NCI-H2227 treated with DMSO at 0.1 percent for 48 hours (cell line): ENCODE results near the gene FLT1.

Source experiments
- DNase-seq: peaks from one replicate; lab custom pipeline; 2025; lab: John Stamatoyannopoulos, UW

The FLT1 gene

DNA sequence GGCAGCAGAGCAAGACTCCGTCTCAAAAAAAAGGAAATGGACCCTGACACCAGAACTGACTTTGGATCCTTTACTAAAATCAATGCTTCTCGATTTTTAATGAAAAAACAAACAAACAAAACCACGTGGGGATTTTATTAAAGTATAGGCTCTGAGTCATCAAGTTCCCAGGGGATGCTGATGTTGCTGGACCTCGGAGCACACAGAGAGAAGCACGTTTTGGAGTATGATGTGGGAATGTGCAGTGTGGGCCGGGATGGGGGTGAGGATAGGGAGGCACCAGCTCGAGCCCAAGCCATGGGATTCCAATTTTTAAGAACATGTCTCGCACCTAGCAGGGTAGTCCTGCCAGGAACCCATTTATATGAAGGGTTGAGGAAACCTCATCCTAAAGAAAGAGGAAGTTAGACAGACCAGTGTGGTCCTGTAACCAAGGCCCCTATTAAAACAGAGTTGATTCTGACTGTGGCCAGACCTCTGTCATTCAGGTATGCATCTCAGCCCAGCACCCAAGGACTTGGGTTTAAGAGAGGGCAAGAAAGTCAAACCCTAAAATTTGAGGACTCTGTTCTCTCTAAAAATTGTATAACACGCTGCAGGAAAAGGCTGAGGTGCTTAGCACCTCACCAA is 6.4 kb downstream of the FLT1 start:
- no peak for DNase-seq

DNA sequence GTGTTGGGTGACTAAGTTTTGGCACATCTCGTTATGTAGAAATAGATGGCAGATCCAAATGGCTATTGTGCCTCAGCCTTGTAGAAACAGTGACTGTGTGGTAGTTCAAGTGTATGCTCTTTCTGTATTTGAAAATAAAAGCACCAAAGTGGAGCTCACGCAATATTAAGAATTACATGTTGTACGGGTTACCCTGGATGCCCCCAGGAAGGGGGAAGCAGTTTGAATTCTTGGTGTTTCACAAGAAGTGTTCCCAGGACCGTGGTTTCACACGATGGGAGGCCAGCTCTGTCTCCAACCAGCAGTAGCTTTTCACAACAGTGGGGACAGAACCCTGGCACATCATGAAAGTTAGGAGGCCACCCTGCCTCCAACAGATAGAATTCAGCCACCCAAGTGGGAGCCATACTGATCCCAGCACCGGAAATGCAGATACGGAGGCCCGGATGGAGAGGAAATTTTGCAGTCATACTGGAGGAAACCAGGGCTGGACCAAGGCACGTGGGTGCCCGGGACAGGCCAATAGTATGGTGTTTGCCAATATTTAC is 8.9 kb downstream of the FLT1 start:
- no peak for DNase-seq

DNA sequence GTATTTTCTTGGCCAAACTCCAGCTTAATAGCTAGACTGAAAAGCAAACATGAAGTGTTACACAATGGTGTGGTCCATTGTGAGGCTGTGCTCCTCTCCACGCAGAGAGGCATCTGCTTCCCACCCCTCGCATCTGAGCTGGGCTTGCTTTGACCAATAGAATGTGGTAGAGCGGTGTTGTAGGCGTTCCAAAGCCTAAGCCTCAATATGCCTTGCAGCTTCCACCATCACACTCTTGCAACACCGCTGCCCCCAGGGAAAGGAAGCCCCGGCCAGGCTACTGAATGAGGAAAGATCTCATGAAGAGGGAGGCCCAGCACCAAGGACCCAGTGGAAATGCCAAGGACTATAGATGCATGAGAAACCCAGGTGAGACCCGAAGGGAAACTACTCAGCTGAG is 9.4 kb downstream of the FLT1 start:
- DNase-seq = no peak

DNA sequence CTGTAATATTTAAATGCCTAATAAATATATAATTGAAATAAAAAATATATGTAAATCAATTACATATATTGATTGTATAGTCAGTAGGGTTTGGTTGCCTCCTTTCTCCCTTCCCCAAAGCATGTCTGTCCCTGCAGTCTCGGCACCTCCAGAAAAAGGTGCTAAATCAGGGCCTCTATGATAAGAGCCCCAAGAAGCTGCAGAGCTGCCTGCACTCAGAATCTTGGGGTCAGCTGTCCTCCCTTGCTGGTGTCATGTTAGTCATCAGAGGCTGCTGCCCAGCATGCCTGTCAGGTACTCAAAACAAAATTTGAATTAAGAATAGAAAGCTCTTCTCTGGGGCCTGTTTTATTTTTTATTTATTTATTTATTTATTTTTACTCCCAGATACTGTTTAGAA is 9.8 kb downstream of the FLT1 start:
- no peak for DNase-seq

DNA sequence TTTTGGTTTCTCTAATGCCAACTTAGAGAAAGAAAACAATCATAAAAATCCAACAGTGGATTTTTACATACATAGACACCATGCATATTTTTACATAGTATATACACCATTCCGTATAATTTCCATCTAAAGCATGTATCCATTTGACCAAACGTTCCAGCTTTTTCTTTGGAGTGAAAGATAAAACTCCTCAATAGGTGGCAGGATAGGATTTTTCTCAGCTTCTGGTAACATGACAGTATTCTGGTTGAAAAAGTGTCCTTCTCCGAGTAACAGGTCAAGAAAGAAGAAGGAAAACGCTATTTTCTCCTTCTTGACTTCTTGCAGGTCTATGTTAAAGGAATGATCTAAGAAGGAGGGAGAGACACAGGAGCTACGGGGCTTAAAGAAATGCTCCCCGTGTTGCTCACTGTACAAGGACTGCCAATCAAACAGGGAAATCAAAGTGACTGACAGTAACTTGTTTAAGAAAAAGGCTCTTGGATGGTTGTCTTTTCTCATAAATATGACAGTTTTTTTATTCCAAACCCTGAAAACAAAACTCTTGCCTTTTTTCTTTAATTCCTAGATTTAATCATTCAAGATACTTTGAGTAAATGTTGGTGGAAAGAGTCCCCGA is 11.5 kb downstream of the FLT1 start:
- no peak for DNase-seq

DNA sequence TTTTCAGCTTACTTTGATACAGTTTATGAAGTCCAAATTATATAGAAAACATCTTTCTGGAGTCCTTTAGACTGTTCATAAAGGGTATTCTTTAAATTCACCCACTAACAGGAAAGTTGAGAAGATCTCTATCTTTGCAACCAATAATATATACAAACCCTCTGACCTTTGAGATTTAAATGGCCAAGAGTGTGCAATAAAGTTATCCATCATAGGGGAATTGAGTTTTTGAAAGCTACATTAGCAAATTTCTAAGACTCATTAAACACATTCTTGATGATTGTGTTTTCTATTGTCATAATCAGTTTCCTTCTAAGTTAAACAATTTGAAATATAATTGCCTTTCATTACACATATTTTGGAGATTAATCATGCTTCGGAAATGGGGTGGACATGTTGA is 15.9 kb downstream of the FLT1 start:
- DNase-seq = no peak

DNA sequence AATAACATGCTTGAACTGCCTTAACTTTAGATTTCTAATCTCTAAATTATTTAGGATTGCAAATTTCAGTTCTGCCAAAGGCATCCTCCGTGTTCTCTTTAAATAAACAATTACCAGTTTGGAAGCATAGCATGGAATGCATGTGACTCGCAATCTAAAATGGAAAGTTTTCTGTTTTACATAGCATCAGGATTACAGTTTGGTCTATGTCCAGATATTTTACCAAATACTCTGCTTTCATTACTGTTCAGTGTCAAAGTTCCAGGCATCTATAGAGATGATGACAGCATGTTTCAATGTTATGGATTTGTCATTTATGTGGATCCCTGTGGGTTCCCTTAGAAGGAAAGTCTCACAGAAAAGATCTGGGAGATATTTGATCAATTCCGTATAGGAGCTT is 16.8 kb downstream of the FLT1 start:
- no peak for DNase-seq

DNA sequence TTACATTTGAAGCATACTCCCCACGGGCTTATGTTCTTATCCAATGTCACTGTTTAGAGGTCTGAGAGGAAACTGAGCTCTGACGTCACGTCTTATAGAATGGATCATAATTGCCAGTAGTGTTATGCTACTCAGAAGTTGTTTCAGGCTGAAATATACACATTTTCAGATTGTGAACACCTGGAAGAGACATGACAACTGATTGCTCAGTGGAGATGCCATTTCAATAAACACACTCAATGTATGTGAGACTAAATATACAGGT is 17.3 kb downstream of the FLT1 start:
- no peak for DNase-seq

DNA sequence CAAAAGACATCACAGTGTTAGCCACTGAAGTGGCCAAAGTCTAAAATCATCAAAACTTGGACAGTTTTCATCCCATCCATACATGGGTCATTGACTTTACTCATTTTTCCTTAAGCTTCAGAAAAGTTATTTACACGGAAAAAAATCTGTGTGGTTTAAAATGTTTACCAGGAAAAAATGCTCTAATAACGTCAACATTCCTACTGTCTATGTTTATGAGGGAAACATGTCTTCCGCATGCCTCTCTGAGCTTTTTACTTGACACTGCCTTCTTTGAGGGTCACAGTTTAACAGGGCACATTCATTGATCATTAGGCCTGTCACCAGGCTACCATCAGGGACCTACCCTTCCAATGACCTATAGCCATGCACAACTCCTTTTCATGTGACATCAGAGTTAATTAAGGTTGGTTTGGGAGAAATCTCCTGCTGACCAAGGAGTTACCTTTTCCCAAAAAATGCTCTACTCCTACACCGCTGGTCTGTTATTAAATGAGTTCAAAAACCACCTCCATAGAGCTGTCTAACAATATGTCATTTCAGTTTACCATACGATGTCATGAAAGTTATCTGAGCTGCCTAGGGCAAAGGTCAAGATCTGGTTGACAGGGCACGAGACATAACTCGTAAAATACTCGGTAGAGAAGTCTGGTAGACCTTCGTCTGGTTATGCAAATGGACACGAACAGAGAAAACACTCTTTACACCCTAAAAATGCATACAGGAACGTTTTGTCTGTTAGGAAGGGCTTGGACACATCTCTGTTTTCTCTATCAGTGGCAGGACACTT is 17.8 kb downstream of the FLT1 start:
- no peak for DNase-seq

DNA sequence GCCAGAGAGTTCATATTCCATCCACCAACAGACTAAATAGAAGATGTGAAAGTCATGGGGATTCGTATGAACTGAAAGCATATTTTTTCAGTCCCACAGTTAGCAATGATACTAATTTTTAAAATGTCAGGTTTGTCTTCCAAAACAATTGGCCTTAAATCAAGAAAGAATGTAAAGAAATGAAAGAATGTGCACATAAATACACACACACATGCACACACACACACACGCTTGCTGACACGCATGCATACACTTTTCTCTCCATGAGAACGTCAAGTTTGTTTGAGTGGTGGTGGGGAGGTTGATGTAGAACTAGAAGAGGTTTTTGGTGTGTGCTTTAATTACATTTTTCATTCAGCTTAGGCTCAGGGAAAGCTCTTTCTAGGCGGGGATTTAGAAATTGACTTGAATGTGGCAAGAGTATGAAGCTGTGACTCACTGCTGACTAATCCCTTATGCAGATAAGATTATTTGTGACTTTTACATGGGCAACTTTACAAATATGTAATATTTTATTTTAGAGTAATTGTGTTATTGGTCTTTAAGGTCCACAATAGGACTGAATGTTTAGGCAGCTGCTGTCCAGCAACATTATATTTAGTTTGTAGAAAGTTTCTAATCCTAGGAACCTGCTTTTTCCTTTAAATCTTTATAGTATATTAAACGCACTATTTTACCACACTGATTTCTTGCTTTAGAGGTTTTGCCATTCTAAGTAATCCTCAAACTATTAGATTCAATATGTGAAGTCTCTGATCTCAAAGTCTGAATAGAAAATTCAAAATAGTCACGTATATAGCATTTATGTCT is 18.8 kb downstream of the FLT1 start:
- no peak for DNase-seq

DNA sequence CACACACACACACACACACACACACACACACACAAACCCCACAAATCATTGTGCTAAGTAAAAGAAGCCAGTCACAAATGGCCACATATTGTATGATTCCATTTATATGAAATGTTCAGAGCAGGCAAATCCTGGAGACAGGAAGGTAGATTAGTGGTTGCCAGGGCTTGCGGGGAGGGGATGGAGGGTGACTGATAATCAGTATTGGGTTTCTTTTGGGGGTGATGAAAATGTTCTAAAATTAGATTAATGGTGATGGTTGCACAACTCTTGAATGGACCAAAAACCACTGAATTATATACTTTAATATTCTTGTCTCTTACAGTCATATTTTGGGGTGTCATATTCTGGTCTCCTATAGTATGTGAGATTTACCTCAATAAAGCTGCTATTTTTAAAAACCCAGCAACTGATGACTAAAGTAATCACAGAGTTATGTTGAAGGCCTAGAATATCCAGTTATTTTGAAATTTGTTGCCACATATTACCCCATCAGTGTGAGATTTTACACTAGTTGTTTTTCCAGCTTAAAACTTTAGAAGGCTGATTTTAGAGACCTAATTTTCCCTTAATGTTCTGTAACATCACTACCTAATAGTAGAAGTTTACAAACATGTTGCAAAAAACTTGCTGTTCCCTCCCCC is 20.3 kb downstream of the FLT1 start:
- no peak for DNase-seq

DNA sequence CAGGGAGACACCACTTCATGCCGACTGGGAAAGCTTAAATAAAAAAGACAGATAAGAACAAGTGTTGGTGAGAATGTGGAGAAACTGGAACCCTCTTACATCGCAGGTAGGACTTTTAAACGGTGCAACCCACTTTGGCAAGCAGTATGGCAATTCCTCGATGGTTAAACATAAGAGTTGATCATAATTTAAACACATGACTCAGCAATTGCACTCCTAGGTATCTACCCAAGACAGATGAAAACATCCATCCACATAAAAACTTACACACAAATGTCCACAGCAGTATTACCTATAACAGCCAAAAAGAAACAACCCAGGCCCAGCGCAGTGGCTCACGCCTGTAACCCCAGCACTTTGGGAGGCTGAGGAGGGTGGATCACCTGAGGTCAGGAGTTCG is 21.9 kb downstream of the FLT1 start:
- DNase-seq = no peak

DNA sequence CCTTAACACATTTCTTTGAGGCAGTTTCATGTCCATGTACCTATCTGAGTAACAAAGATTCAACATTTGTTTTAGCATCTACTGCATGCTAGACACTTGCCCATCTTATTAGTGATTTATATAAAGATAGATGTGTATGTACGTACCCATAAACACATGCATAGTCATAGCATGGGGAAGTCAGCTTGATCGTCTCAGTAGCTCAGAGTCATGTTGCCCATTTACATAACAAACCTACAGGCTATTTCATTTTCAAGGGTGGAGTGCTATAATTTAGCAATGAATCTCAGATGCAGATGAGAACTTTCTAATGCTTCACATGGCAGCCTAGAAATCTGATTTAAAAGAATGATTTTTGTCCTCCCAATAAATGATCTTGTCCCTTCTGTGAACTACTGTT is 23.5 kb downstream of the FLT1 start:
- DNase-seq = no peak

DNA sequence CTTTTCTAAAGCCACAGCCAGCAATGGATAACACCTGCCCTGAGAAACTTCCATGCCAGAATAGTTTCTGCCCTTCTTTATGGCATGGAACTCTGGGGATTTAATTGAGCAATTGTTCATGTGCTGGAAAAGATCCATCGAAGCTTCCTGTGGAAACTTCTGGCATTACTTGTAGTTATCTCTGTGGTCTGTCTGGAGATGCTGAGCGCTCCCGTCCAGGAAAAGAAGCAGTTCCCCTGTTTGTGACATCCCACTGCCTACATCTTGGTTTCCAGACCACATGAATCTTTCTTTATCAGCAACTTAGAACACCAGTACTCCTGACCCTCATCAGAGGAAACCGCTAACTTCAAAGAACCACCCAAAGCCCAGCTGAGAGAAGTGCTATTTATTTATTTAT is 24.6 kb downstream of the FLT1 start:
- DNase-seq = no peak

DNA sequence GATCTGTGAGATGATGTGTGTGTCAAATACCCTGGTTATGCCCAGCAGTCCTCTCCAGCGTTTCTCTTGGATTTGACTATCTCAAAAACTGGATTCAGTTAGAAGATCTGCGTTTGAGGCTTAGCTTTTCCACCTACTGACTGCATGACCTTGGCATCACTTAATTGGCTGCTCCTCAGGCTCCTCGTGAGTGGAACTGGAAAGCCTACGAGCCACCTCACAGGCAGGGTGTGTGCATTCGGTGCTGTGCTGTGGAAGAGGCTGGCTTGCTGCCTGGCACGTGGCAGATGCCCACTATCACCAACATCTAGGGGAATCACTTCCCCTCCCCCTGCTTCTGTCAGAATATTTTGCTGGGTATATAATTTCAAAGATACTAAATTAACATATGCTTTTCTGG is 25.6 kb downstream of the FLT1 start:
- DNase-seq = no peak

DNA sequence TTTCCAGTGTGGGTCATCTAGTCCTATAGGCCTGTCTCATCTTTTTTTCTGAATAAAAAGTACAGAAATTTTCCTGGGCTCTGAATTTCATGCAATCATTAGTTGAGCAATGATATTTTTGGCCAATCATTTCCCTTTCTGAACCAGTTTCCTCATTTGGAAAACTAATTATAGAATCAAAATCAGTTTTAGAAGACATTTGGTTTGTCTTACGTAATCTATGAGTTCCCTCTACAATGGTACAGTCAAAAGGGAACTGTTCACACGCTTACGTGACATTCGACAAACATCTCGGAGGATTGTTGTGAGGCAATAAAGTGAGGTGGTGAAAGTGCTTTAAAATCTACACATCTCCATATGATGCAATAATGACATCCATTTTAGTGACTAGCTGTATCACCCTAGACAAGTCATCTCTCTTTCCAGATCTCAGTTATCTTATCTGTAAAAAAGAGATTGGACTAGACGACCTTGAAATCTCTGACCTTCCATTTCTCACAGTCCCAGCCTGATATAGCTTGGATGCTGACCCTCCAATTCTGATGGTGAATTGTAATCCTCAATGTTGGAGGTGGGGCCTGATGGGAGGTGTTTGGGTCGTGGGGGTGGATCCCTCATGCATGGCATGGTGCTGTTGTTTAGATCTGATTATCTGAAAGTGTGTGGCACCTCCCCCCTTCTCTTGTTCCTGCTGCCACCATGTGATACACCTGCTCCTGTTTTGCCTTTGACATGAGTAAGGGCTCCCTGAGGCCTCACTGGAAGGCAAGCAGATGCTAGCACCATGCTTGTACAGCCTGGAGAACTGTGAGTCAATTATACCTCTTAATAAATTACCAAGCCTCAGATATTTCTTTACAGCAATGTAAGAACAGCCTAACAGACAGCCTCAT is 26.7 kb downstream of the FLT1 start:
- no peak for DNase-seq

DNA sequence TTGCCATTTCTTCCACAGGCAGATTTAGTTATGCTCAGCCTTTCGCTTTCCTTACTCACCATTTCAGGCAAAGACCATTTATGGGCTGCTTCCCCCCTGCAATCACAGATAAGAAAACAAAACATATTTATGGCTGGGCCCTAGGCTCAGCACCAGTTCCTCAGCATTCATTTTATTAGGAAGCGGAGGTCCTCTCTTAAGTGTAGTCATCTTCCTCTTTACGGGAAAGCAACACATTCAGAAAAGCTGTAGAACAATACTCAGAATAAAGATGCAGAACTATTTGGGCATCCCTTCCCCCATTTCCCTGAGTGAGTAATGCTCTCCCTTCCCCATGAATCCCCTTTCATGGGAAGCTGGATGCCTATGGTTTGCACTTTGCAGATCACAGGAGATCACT is 27.9 kb downstream of the FLT1 start:
- DNase-seq = no peak

DNA sequence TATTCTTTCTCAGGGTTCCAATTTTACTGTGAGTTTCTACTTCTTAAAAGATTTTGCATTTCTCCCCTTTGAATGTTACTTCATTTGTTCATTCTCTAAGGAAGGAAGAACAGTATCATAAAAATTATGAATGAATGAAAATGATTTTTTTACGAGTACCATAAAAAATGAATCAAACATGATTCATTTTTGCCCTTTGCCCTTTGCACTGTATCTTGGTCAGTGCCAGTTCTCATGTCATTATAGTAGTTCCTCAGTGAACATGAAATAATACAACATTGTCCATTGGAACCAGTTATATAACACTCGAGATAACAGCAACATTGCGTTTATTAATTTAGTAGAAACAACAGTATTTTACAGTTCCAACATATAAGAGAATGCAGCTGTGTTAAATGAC is 28.8 kb downstream of the FLT1 start:
- DNase-seq = no peak

DNA sequence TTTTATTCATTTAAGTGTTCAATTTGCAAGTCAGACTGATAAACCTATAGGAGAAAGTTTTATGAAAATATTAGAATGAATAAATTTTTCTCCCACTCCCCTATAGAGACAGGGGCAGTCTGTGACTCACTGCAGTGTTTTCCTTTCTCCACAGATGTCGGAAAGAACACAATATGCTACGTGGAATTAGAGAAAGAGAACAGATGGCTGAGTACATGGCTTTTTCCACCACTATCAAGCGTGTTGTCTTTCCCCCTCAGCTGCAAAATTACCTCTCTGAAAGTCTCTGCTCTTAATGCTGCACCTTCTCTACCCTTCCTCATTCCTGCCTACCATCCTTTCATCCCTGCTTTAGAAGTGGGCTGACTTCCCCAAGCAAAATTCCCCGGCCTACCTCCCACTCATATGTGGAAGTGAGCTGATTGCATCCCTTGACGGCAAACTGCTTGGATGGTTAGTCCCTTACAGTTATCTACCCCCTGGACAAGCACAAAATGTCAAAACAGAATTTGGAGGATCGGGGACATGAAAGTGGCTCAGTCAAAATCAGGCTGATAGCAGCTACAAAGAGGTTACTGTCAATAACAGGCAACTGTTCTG is 30.0 kb downstream of the FLT1 start:
- no peak for DNase-seq

DNA sequence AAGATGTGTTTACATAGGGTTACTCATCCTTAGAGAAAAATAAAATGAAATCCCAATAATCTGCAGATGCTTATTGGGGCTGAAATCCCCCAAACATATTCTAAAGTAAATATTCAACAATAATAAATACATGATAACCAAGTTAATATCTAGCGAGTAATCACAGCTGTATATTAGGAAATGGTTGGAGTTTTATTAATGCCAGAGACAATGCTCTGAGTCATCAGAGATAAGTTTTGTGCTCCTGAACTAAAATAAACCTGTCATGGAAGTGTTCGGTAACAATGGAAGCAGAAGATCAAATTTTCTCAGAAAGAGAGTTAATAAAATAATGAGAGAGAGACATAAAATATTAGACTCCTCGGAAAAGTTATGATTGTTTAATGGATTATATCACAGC is 31.4 kb downstream of the FLT1 start:
- no peak for DNase-seq

DNA sequence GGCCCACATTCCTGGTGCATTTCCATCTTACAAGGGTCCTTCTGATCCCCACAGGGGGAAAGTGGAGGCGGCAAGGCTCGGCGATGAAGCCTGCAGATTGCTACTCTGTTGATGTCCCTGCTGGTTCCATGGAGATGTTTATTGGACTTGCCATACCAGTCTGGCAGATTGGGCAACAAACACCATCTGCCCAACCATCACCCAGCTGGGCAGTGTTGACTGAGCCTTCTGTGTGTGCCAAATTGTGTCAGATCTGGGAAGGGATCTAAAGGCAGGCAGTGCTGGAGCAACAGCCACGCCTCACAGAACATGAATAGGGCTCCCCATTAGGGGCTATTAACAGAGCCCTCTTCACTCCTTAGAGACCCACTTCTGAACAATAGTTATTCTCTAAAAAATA is 35.0 kb downstream of the FLT1 start:
- no peak for DNase-seq
